HG02884 (cell line): ENCODE results near the gene FAM50B.

Experiments
- ATAC-seq: cut with Tn5 transposase; IDR thresholded peaks from one replicate; pipeline ENCODE4 v1.9.1; 2021; ENCODE audit warnings: mild to moderate bottlenecking, moderate library complexity; ENCODE audit not compliant: unreplicated experiment

Gene FAM50B

DNA sequence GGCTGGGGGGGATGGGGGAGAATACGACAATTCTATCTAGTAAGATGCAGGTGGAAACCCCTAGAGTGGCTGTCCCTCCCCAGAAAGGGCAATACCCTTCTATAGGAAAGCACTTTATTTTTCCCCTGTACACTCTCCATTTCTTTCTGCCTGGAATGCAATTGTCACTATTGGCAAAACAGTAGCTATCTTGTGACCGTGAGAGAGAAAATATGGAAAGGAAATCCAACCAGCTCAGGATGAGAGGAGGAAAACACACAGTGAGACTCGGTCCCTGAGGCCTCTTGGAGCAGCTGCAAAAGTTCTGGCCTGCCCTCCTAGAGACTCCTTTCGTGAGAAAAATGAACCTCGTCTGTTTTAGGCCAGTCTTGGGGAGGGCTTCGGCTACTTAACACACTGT, 43.4 kb downstream of the FAM50B start:
- no peak for ATAC-seq

DNA sequence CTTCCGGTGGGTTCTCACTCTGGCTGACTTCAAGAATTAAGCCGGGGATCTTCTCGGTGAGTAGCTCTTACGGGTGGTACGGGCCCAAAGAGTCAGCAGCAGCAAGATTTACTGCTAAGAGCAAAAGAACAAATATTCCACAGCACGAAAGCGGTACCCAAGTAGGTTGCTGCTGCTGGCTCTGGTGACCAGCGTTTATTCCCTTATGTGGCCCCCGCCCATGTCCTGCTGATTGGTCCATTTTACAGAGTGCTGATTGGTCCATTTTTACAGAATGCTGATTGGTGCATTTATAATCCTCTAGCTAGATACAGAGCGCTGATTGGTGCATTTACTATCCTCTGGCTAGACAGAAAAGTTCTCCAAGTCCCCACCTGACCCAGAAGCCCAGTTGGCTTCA, 44.3 kb downstream of the FAM50B start:
- no peak for ATAC-seq

DNA sequence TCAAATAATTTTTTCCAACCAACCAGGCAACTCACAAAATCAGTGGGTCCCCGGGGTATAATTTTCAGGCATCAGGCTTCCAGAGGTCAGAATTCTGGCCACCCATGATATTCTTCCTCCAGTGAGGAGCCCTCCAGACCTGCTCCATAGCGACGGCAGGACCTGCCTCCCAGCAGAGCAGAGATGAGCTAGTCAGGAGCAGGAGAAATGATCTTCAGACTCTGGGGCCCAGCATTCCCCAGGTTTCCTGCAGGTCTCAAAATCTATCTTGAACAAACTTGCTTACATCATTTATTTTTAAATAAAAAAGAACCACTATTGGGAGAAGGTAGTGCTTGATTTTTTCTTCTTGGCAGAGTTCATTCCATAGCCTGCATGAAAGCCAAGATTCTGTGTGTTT, 44.7 kb downstream of the FAM50B start:
- ATAC-seq, result no peak

DNA sequence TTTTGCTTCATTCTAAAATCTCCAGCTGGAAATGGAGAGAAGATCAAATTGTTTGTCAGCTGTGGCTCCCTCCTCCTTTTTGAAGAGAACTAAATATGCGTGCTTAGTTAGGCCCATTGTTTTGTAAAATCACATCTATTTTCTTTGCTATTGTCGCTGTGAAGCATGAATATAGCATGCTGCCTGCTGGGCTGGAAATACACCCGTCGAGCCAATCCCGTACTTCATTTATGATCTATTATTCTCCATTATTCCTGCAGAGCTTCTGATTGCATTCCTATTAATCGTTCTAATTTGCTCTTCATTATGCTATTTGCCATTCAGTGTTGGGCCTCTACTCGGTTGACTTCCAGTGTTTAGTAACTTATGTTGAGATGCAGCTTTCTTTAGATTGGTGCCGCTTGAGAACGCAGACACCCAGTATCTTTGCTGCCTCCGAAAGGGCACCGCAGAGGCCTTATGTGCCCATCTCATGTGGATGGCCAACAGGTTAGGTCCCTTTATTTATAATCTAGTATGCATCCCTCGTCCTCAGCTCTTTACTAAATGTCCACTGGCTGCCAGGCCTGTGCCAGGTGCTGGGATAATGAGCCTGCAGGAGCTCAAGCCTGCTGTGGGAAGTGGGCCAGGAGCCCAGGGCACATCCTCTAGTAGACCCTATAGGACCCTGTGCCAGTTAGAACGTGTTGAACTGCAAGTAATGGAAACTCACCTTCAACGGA, 45.6 kb downstream of the FAM50B start:
- ATAC-seq, result no peak

DNA sequence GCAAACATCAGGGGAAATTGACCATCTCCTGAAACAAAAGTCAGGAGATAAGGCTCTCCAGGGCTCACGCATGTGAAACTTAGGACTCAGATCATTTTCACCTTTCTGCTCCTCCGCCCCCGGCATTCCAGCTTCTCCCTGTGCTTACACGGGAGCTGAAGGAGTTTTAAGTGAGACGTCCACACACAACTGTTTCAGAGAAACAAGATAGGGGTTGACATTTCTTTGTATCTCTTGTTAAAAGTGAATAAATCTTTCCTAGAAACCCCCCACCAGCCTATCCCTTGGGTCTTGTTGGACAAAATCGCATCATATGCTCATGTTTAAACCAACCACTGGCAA, 46.1 kb downstream of the FAM50B start:
- ATAC-seq, result no peak

DNA sequence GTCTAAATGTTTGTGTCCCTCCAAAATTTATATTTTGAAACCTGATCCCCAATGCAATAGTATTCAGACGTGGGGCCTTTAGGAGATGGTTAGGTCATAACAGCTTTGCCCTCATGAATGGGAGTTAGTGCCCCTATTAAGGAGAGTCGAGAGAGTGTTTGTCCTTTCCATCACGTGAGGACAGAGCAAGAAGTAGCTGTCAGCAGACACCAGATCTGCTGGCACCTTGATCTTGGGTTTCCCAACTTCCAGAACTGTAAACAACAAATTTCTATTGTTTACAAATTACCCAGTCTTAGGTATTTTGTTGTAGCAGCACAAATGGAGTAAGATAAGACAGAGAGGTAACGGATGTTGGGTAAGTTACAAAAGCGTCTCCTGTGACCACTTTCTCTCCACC, 46.6 kb downstream of the FAM50B start:
- no peak for ATAC-seq

DNA sequence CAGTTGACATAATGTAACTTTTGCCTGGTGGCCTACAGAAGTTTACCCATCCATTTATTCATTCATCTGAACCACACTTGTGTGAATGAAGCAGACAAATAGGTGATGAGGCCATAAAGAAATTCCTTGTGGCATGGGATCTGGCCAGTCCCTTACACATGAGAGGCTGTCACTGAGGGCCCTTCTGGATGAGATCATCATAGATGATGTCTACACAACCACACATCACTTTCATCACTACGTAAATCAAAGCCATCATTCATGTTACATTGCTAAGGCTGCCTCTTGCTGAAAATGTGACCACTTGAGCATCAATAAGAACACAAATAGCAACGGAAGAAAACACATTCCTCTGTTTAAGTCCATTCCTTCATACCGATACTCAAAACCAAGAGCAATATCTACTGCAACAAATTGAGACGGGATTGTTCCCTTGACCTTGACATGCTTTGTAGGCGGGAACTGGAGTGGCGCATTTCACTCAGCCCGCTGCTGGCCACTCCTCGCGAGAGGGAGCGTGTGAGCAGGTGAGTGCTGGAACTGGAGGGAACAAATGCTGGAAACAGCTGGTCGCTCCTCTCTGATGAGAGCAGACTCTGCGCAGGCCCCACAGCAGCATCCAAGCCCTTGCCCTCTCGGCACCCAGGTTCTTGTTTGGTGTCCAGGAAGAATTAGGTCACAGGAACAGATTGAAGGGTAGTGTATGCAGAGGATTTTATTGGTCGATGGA, 49.3 kb downstream of the FAM50B start:
- ATAC-seq, result no peak

DNA sequence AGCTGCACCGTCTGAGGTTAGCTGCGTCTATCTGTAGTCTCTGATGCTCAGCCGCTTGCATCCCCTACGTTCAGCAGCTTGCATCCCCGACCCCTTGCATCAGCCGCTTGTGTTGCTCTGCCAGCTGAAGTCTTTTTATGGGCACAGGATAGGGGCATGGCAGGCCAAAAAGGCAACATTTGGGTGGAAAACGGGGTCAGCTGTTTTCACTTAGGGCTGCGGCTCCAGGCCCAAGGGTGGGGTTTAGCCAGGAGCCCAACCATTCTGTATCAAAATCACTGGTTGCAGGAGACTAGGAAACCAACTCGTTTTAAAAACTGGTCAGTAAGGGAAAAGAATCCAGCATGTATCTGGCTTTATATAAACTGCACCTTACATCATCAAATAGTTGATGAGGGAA, 49.9 kb downstream of the FAM50B start:
- no peak for ATAC-seq

DNA sequence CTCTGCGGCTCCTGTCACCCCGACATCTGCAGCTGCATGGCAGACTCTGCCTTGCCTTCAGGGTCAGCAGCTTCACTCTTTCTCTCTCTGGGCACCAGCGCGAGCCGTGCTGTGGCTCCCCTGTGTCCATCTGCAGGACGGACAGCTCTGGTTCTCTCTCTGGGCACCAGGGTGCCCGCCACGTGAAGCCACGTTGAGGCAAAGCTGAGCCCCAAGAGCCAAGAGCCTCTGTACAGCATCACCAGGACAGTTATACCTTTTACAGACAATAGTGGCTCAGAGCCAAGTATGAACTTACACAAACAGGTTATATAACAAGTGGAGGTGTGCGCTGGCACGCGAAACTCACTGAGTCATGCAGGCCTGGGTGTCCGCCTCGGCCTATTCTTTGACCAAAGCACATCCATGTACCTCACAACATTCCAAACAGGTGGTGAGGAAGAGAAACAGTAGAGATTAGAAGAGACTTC, 50.8 kb downstream of the FAM50B start:
- no peak for ATAC-seq
